GM15510 (cell line): Measurements from ENCODE around the gene GTPBP10.
A peak's percentile ranks its signal among the peaks of the same experiment; 100 is the strongest.

Experiments used
- POLR2A ChIP-seq: IDR thresholded peaks from 3 replicates; pipeline ENCODE4 v1.6.1; 2011; ENCODE audit warnings: borderline replicate concordance; ENCODE audit not compliant: insufficient read length; ENCODE audit errors: extremely low read depth

GTPBP10 gene

GRCh38 chr7:90345016-90345415 lies 1.5 kb upstream of the GTPBP10 start:
- TF ChIP-seq POLR2A, result no peak

GRCh38 chr7:90345595-90346335 lies 751 bp upstream of the GTPBP10 start:
- TF ChIP-seq POLR2A, result no peak

GRCh38 chr7:90347759-90348158 lies 1.2 kb downstream of the GTPBP10 start:
- TF ChIP-seq POLR2A, result no peak

- no peak for TF ChIP-seq POLR2A
These were observed 2.8 kb downstream of the GTPBP10 start for GRCh38 chr7:90349305-90349704.

- TF ChIP-seq POLR2A, result no peak
These were observed 5.5 kb downstream of the GTPBP10 start for GRCh38 chr7:90351987-90352386.

GRCh38 chr7:90383422-90383821 lies 36.9 kb downstream of the GTPBP10 start:
- no peak for TF ChIP-seq POLR2A

- TF ChIP-seq POLR2A, result no peak
These were observed 37.3 kb downstream of the GTPBP10 start for GRCh38 chr7:90383861-90384260.

- no peak for TF ChIP-seq POLR2A
These were observed 37.9 kb downstream of the GTPBP10 start for GRCh38 chr7:90384433-90384832.

GRCh38 chr7:90387470-90388240 lies 41.1 kb downstream of the GTPBP10 start:
- no peak for TF ChIP-seq POLR2A

GRCh38 chr7:90390926-90391325 lies 44.4 kb downstream of the GTPBP10 start:
- no peak for TF ChIP-seq POLR2A

GRCh38 chr7:90391488-90391887 lies 45.0 kb downstream of the GTPBP10 start:
- TF ChIP-seq POLR2A, result no peak

- no peak for TF ChIP-seq POLR2A
These were observed 49.9 kb downstream of the GTPBP10 start for GRCh38 chr7:90396420-90396819.

GRCh38 chr7:90401989-90402388 lies 55.5 kb downstream of the GTPBP10 start:
- no peak for TF ChIP-seq POLR2A

- no peak for TF ChIP-seq POLR2A
These were observed 56.3 kb downstream of the GTPBP10 start for GRCh38 chr7:90402785-90403173.

- TF ChIP-seq POLR2A, result peak; percentile 44
These were observed 56.9 kb downstream of the GTPBP10 start, which contains the start of gene CLDN12 for GRCh38 chr7:90403174-90404113. Gene CLDN12 (plus strand): TSS chr7:90403461. CDS start chr7:90412677, 9,216 bp downstream.
